Stimulated activated CD4-positive, alpha-beta T cell treated with anti-CD3 and anti-CD28 coated beads, Interleukin-12 subunit alpha, Interleukin-12 subunit beta, amount 100 ng/mL, for 24 hours (primary cell): ENCODE measurements around the gene AUTS2.
"Not testable (repeated sequence)": the region's sequence is repeated elsewhere in the genome, so short reads cannot be mapped to it uniquely, and the experiment has no call there.

ENCODE experiments used
- DNase-seq, 2 experiments: peaks; one replicate each; pipeline ENCODE4 v3.0.0-alpha.2; 2020; ENCODE audit warnings: low read depth in 2 of 2

Gene AUTS2

DNA sequence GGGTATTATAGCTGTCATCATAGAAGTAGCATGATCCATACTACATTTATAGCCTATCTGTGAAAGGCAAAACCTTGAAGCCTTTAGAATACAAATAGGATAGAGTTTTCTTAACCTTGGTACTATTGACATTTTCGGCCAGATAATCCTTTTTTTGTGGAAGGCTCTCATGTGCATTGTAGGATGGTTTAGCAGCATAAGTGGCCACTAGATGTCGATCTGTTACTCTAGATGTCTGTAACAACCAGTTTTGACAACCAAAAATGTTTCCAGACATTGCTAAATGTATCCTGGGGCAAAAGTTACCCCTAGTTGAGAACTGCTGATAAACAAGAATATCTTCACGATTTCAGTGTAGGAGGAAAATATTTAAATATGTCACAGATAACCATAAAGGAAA is 1214.2 kb downstream of the AUTS2 start:
- no peak for DNase-seq

DNA sequence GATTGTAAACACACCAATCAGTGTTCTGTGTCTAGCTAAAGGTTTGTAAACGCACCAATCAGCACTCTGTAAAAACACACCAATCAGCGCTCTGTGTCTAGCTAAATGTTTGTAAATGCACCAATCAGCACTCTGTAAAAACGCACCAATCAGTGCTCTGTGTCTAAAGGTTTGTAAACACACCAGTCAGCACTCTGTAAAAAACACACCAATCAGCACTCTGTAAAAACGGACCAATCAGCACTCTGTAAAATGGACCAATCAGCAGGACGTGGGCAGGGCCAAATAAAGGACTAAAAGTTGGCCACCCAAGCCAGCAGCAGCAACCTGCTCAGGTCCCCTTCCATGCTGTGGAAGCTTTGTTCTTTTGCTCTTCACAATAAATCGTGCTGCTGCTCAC is 1224.2 kb downstream of the AUTS2 start:
- not testable (repeated sequence) for DNase-seq

DNA sequence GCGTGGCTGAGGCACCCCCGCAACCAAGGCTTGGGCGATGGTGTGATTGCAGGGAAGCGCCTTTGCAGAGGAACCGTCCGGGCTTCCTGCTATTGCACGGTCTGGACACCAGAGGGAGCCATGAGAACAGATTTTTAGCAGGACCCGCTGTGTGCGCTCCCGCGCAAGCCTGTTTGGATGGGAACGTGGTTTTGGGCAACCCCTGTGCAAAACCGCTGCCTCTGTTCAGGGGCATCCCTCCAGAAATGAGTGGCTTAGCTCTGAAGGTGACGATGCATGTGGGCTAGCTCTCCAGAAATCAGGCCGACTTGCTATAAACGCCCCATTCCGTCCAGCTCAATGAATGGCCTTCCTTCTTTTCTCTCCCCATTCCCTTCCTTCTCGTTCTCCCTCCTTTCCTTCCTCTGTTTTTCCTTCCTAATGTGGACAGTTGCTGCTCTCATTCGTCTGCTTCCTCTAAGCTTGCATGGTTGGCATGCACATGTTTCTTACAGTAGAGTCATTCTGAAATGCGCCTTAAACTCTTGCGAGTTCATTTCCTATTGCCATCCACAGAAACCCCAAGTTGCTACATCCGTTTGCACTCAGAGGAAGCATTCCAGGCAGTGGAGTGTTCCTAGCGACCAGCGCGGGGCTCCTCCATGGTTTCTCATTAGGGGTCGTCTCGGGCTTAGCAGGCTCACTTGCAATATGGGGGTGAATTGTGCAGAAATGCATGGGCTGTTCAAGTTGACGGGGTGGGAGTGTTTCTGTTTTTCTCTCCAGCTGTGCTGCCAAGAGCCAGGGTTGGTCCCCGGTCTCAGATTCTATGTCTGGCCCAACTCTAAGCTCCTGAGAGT is 1231.2 kb downstream of the AUTS2 start:
- peak; percentile 11 to 40 for DNase-seq

GRCh38 chr7:70830060-70830395 is 1231.8 kb downstream of the AUTS2 start:
- DNase-seq: no peak

DNA sequence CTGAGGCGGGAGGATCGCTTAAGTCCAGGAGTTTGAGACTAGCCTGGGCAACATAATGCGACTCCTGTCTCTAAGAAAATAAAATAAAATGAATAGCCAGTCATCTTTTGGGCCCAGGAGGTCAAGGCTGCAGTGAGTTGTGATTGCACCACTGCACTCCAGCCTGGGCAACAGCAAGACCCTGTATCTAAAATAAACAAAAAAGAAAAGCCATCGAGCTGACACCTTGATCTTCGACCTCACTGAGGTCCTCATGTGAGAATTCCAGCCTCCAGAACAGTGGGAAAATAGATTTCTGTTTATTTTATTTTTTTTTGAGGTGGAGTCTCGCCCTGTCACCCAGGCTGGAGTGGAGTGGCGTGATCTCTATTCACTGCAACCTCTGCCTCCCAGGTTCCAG is 1232.2 kb downstream of the AUTS2 start:
- DNase-seq: no peak

DNA sequence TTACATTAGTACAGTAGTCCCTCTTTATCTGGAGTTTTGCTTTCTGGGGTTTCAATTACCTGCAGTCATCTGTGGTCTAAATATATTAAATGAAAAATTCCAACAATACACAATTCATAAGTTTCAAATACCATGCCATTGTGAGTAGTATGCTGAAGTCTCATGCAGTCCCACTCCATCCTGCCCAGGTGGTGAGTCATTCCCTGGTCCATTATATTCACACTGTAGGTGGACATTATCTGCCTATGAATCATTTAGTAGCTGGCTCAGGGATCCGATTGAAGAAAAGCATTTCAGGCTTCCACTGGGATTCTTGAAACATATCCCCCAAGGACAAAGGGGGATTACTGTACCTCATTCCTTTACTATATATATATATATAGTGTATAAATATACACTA is 1235.5 kb downstream of the AUTS2 start:
- no peak for DNase-seq

GRCh38 chr7:70834424-70834823 is 1236.1 kb downstream of the AUTS2 start:
- DNase-seq: no peak

GRCh38 chr7:70835658-70836057 is 1237.4 kb downstream of the AUTS2 start:
- no peak for DNase-seq

GRCh38 chr7:70836279-70836678 is 1238.0 kb downstream of the AUTS2 start:
- no peak for DNase-seq

GRCh38 chr7:70836946-70837345 is 1238.7 kb downstream of the AUTS2 start:
- no peak for DNase-seq

- no peak for DNase-seq
Observed at GRCh38 chr7:70837589-70837988, 1239.3 kb downstream of the AUTS2 start.

DNA sequence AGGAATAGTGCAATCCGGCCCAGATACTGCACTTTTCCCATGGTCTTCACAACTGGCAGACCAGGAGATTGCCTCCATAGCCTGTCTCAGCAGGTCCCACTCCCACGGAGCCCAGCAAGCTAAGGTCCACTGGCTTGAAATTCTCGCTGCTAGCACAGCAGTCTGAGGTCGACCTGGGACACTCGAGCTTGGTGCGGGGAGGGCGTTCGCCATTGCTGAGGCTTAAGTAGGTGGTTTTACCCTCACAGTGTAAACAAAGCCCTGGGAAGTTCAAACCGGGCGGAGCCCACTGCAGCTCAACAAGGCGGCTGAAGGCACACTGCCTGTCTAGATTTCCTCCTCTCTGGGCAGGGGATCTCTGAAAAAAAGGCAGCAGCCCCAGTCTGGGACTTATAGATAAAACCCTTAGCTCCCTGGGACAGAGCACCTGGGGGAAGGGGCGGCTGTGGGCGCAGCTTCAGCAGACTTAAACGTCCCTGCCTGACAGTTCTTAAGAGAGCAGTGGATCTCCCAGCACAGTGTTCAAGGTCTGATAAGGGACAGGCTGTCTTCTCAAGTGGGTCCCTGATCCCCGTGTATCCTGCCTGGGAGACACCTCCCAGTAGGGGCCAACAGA is 1240.1 kb downstream of the AUTS2 start:
- DNase-seq: no peak
